Small intestine (tissue), 7 donors: ENCODE measurements around the gene ZDHHC14. TPM values are rescaled to one million over a fixed set of nuclear protein-coding genes. Genes with fewer than 3 reads are reported as not detected.

Source experiments
- DNase-seq, 2 donors: peaks; one replicate each; pipeline versions ENCODE4 v3.0.0 to v3.0.0-alpha.2; 2013
- FAIRE-seq: peaks from 2 replicates; lab custom pipeline; 2012; peaks lifted over from hg19 to GRCh38; lab: Jason Lieb, UNC
- H3K27ac ChIP-seq, 3 donors: one replicate each; pipeline ENCODE4 v1.5.1; 2013; ENCODE audit warnings: low read length in 2 of 3, mild to moderate bottlenecking in 2 of 3, control low read depth in 1 of 3, inconsistent platforms in 1 of 3, low read depth in 1 of 3, moderate library complexity in 1 of 3
- H3K27me3 ChIP-seq, 3 donors: one replicate each; pipeline ENCODE4 v1.6.1; 2013; ENCODE audit warnings: low read length in 3 of 3, inconsistent platforms in 1 of 3; ENCODE audit not compliant: control insufficient read depth in 3 of 3, insufficient read depth in 3 of 3
- H3K36me3 ChIP-seq, 3 donors: one replicate each; pipeline ENCODE4 v1.6.1; 2013; ENCODE audit warnings: low read length in 3 of 3, inconsistent platforms in 1 of 3, low read depth in 1 of 3, mild to moderate bottlenecking in 1 of 3, moderate library complexity in 1 of 3; ENCODE audit not compliant: control insufficient read depth in 3 of 3, insufficient read depth in 2 of 3
- H3K4me1 ChIP-seq, 3 donors: one replicate each; pipeline ENCODE4 v1.6.1; 2013; ENCODE audit warnings: low read length in 2 of 3, inconsistent platforms in 1 of 3, low read depth in 1 of 3, mild to moderate bottlenecking in 1 of 3, moderate library complexity in 1 of 3; ENCODE audit not compliant: control insufficient read depth in 3 of 3, insufficient read depth in 2 of 3
- H3K4me3 ChIP-seq, 3 donors: one replicate each; pipeline ENCODE4 v1.5.1; 2013; ENCODE audit warnings: low read length in 3 of 3, control low read depth in 1 of 3, inconsistent platforms in 1 of 3, low read depth in 1 of 3, mild to moderate bottlenecking in 1 of 3, moderate library complexity in 1 of 3
- H3K9me3 ChIP-seq, 2 donors: one replicate each; pipeline ENCODE4 v1.6.1; 2013; ENCODE audit warnings: low read depth in 1 of 2, low read length in 1 of 2; ENCODE audit not compliant: control insufficient read depth in 2 of 2, insufficient read depth in 1 of 2
- WGBS, 3 donors: extraction: QIAGEN DNeasy Blood & Tissue Kit; methylation state at CpG; one replicate each; pipeline ENCODE4 v1.1.7; 2013; 5-methylcytosine and 5-hydroxymethylcytosine counted together
- polyA plus RNA-seq, 4 donors: library from polyadenylated mRNA; stranded (reverse) in 3 of 4; unstranded in 1 of 4; fragments of 200-250 nt in 3 of 4; fragments of 120-200 nt in 1 of 4; gene quantifications; one replicate each; pipeline versions ENCODE4 v1.2.1 to v1.2.3, GENCODE V29; 2013
- donor health status: healthy with polysubstance abuse.
- donor health status: control.
- donor health status: control.
- donor health status: Bipolar disorder and iron deficiency.
- donor health status: healthy.

ZDHHC14 gene
- polyA plus RNA-seq, 4 donors, result 3.4 to 27.7 (median 10.3) TPM

DNA sequence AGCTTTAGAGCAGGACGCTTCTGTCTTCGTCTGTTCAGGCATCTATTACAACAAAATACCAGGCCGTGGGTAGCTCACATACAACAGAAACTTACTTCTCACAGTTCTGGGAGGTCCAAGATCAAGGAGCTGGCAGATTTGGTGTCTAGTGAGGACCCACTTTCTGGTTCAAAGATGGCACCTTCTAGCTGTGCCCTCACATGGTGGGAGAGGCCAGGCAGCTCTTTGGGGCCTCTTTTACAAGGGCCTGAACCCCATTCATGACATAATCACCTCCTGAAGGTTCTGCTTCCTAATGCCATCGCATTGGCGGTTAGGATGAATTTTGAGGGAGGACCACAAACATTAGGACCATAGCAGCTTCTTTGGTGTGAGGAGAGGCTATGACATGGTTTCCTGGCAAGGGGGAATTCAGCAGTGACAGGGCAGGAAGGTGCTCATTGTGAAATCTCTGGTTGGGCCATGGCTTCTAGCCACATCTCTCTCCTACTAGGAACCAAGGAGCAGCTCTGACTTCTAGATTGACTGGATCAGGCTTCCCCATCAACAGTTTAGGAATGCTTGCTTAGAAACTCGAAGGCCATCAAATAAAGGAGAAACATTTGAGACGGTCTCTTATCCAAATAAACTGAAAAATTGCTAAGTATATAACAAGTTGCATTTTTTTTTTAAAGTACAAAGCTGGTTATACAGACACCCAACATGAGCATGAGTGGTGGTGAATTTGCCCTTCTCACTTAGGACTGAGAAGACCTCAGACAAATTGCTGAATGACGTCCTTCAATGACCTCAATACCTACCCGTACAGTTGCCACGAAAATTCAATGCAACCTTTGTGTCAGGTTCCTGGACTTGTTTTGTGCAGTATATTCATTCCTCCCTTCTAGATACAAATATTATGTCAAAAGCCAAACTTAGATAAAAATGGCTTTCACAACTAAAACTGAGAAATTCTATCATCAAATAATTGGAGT is 140.7 kb downstream of the ZDHHC14 start:
- peaks cover 0 to 5% (median 3%) of the 10 kb centered on the region in 3 donors for H3K4me1 ChIP-seq
- H3K9me3 ChIP-seq, result peaks cover 0 to 3% of the 10 kb centered on the region in 2 donors
- H3K4me3 ChIP-seq, result no peak overlapping the region
- H3K36me3 ChIP-seq, result peaks cover 0 to 17% (median 2%) of the 10 kb centered on the region in 3 donors
- no peaks in the 10 kb centered on the region for H3K27me3 ChIP-seq
- WGBS, 3 donors, result 88 to 94% (median 92%) methylated on average over 10 of the region's 10 CpGs
- no peak for DNase-seq
- H3K27ac ChIP-seq, result no peak overlapping the region
- FAIRE-seq, result no peak

DNA sequence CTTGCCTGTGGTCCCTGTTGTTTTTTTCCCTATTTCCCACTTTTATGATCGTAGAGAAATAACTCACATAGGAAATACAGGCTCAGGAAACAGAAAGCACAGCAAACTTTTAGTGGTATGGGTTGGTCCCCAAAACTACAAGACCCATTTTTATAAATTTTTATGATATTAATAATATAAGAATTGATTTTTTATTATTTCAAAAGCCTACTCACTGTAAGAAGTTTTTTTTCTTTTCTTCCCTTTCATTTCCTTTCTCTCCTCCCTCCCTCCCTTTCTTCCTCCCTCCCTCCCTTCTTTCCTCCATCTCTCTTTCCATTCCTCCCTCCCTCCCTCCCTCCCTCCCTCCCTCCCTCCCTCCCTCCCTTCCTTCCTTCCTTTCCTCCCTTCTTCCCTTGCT is 141.5 kb downstream of the ZDHHC14 start:
- Histone ChIP-seq H3K36me3 (peaks cover 0 to 15% (median 2%) of the 10 kb centered on the region in 3 donors), H3K27me3 (no peaks in the 10 kb centered on the region), H3K4me3 (no peak overlapping the region), H3K27ac (no peak overlapping the region), H3K9me3 (peaks cover 0 to 3% of the 10 kb centered on the region in 2 donors), H3K4me1 (peaks cover 0 to 9% (median 5%) of the 10 kb centered on the region in 3 donors)
- 83 to 96% (median 94%) methylated on average over 1 of the region's 1 CpG for WGBS, 3 donors
- DNase-seq, result no peak
- FAIRE-seq, result no peak

DNA sequence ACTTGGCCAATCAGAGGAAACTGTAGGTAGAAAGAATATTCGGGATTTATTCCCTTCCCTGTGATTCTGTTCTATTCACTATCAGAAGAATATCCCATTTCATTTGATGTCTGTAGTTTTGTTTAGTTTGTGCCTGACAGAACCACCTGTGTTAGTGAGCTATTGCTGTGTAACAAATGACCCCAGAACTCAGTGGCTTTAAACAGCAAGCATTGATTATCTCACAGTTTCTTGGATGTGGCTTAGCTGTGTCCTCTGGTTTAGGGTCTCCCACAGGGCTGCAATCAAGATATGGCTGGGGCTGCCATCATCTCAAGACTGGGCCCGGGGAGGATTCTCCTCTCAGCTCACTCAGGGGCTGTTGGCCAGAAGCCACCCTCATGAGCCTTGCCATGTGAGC is 143.7 kb downstream of the ZDHHC14 start:
- 89 to 96% (median 93%) methylated on average over 2 of the region's 2 CpGs for WGBS, 3 donors
- Histone ChIP-seq H3K4me1 (peaks cover 0 to 18% (median 9%) of the 10 kb centered on the region in 3 donors), H3K36me3 (peaks cover 0 to 10% (median 2%) of the 10 kb centered on the region in 3 donors), H3K4me3 (no peak overlapping the region), H3K27me3 (no peaks in the 10 kb centered on the region), H3K27ac (no peak overlapping the region), H3K9me3 (peaks cover 0 to 3% of the 10 kb centered on the region in 2 donors)
- FAIRE-seq, result no peak
- DNase-seq, result no peak

DNA sequence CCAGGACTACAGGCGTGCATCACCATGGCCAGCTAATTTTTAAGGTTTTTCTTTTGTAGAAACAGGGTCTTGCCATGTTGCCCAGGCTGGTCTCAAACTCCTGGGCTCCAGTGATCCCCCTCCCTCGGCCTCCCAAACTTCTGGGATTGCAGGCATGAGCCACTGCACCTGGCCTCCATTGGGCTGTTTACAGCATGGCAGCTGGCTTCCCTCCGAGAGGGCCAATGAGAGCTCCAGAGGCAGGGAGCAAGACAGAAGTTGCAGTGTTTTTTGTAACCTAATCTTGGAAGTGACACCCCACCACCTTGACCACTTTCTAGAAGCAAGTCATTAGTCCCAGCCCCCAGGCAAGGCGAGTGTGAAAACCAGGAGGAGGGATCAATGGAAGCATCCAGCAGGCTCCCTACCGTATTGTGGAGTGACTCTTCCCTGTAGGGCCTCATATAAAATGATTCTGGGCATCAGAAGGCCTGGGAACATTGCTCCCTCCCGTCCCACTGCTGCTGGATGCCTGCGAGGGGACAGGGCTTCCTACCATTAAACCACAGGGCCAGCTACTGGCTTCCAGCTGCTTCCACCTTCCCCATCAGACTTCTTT is 144.4 kb downstream of the ZDHHC14 start:
- no peak overlapping the region for H3K4me3 ChIP-seq
- H3K36me3 ChIP-seq, result peaks cover 0 to 7% (median 2%) of the 10 kb centered on the region in 3 donors
- no peak overlapping the region for H3K27ac ChIP-seq
- DNase-seq (no peak), FAIRE-seq (no peak)
- WGBS, 3 donors, result 91 to 95% (median 93%) methylated on average over 7 of the region's 7 CpGs
- H3K27me3 ChIP-seq, result no peaks in the 10 kb centered on the region
- peaks cover 0 to 3% of the 10 kb centered on the region in 2 donors for H3K9me3 ChIP-seq
- H3K4me1 ChIP-seq, result peaks cover 0 to 25% (median 9%) of the 10 kb centered on the region in 3 donors

DNA sequence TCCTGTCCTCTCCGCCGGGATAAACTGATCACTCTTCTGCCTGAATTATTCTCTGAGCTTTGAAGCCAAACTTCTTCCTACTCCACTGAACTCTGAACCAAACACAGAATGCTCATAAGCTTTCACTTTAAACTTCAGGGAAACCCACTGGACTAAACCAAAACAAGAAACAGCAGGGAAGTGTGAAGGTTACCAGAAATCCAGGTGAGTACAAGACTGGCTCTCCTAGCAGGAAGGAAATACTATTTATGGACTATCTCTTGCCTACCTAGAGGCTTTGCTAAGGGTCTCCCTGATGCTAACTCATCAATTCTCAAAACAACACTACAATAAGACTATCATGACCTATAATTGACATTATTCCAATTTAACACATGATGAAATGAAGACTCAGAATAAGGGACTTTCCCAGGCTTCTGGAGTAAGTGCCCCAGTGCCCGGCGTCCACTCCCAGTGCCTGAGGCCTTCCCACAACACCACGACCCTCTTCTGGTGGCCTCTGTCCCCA is 145.0 kb downstream of the ZDHHC14 start:
- no peak overlapping the region for H3K4me3 ChIP-seq
- H3K4me1 ChIP-seq, result peaks cover 0 to 28% (median 9%) of the 10 kb centered on the region in 3 donors
- FAIRE-seq (no peak), DNase-seq (no peak)
- H3K27ac ChIP-seq, result no peak overlapping the region
- H3K9me3 ChIP-seq, result peaks cover 0 to 3% of the 10 kb centered on the region in 2 donors
- 62 to 88% (median 78%) methylated on average over 5 of the region's 5 CpGs for WGBS, 3 donors
- H3K27me3 ChIP-seq, result no peaks in the 10 kb centered on the region
- H3K36me3 ChIP-seq, result peaks cover 0 to 7% (median 2%) of the 10 kb centered on the region in 3 donors

DNA sequence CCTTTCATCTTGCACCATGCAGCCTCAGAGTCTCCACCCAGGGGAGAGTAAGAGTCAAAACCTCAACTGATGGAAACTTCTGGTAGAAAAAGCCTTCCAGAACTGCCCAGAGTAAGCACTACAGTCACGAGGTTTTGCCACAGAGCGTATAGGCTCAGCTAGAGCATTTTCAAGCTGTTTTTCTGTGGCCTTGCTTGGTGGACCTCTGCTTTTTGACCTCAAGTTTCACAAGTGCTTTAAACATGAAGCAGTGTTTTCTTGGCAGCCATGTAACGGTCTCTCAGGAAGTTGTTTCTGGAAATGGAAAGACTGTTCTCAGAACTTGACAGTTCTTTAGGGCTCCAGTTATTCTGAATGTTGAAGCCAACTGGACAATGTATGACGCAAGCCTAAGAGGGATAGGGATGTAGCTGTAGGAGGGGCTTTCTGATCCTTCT is 146.5 kb downstream of the ZDHHC14 start:
- H3K4me1 ChIP-seq, result peaks cover 0 to 43% (median 11%) of the 10 kb centered on the region in 3 donors
- DNase-seq (peak; percentile 29 to 40), FAIRE-seq (no peak)
- no peak overlapping the region for H3K4me3 ChIP-seq
- H3K36me3 ChIP-seq, result peaks cover 0 to 7% (median 2%) of the 10 kb centered on the region in 3 donors
- 40 to 79% (median 72%) methylated on average over 4 of the region's 4 CpGs for WGBS, 3 donors
- H3K9me3 ChIP-seq, result peaks cover 0 to 3% of the 10 kb centered on the region in 2 donors
- no peaks in the 10 kb centered on the region for H3K27me3 ChIP-seq
- H3K27ac ChIP-seq, result peak overlapping the region in 2 of 3 donors; percentile 35 to 68

DNA sequence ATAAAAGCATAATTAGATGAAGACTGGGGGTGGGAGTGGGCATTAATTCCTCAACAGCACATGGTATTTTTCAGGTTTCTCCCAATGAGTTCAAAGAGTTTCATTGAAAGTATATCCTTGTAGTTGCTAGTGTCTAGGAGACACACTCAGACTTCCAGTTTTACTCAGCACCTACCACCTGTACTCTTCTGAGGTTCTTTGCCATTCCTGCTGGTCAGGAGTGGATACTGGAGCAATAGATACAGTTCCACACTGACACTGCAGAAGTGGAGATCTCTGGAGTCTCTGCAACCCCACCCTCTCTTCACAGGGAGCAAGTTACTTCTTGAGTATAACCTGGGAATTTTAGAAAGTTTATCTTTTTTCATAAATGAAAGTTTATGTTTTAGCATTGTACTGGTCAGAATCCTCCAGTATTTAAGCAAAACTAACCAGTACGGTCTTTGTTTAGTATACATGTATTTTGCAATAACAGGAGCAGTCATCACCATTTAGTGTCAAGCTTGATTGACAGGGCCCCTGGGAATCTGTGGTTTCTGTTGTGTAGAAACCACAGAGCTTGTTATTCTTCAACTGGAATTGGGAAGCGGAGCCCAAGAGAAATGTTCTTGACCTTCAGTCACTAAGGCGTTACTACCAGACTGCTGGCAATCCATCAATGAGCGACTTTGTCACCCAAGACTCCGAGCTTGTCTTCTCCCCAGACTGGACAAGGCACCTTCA is 148.1 kb downstream of the ZDHHC14 start:
- no peak overlapping the region for H3K4me3 ChIP-seq
- WGBS, 3 donors, result 83 to 91% (median 88%) methylated on average over 5 of the region's 5 CpGs
- H3K27ac ChIP-seq, result peak overlapping the region in 1 of 3 donors; percentile 91
- FAIRE-seq (no peak), DNase-seq (peak in 1 of 2 donors; percentile 72)
- H3K4me1 ChIP-seq, result peaks cover 0 to 45% (median 11%) of the 10 kb centered on the region in 3 donors
- peaks cover 0 to 7% (median 2%) of the 10 kb centered on the region in 3 donors for H3K36me3 ChIP-seq
- peaks cover 0 to 3% of the 10 kb centered on the region in 2 donors for H3K9me3 ChIP-seq
- H3K27me3 ChIP-seq, result no peaks in the 10 kb centered on the region
